GM12872 (cell line): Measurements from ENCODE around the gene NEK6.

Experiments used
- TF ChIP-seq, protein P1 (sequence below): IDR thresholded peaks from 3 replicates; pipeline ENCODE4 v1.5.1; 2011; ENCODE audit warnings: low read depth, mild to moderate bottlenecking, low read length, moderate library complexity; ENCODE audit not compliant: insufficient read depth

Gene NEK6

DNA sequence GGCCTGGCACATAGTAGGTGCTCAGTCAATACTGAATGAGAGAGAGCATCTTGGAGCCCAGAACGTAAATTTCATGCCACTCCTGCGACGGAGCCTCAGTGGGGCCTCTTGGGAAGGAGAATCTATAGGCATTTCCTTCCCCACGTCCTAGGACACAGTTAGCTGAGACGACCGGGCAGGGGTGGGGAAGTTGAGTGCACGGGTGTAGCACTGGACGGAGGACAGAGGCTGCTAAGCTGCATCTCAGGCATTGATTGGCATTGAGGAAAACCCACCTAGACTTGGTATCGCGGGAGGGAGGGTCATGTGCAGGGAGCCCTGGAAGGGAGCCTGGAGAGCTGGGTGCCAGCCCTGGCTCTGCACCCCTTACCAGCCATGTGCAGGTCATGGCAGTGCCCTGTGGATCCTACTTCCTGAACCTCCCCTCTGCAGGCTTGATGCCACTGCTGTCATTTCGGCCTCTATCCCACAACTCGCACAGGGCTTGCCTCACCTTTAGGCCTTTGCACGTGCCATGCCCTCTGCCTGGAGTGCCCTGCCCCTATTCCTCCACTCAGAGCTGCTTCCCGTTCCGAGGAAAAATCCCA, 25.6 kb downstream of the NEK6 start:
- TF ChIP-seq, protein P1, sequence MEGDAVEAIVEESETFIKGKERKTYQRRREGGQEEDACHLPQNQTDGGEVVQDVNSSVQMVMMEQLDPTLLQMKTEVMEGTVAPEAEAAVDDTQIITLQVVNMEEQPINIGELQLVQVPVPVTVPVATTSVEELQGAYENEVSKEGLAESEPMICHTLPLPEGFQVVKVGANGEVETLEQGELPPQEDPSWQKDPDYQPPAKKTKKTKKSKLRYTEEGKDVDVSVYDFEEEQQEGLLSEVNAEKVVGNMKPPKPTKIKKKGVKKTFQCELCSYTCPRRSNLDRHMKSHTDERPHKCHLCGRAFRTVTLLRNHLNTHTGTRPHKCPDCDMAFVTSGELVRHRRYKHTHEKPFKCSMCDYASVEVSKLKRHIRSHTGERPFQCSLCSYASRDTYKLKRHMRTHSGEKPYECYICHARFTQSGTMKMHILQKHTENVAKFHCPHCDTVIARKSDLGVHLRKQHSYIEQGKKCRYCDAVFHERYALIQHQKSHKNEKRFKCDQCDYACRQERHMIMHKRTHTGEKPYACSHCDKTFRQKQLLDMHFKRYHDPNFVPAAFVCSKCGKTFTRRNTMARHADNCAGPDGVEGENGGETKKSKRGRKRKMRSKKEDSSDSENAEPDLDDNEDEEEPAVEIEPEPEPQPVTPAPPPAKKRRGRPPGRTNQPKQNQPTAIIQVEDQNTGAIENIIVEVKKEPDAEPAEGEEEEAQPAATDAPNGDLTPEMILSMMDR: no peak

DNA sequence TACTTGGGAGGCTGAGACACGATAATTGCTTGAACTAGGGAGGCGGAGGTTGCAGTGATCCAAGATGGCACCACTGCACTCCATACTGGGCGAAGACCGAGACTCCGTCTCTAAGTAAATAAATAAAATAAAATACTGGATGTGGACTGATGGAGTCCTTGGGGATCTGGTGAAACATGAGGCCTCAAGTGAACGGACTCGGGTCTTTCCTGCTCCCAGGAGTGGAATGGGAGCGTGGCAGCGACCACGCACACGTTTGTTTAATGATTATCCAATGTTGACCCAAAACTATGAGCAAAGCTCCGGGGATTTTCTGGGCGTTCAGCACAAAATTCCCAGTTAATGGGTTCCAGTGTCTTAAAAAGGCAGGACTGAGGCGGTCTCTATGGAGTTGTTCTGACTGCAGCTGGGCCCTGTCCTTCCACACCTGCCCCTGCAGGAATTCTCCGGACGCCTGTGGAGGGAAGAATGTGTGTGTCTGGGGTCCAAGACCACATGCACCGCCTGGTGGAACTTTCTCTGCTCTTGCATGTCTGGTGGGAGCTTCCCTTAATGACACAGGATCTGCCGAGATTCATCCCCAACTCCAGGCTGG, 26.6 kb downstream of the NEK6 start:
- TF ChIP-seq, protein P1: no peak

DNA sequence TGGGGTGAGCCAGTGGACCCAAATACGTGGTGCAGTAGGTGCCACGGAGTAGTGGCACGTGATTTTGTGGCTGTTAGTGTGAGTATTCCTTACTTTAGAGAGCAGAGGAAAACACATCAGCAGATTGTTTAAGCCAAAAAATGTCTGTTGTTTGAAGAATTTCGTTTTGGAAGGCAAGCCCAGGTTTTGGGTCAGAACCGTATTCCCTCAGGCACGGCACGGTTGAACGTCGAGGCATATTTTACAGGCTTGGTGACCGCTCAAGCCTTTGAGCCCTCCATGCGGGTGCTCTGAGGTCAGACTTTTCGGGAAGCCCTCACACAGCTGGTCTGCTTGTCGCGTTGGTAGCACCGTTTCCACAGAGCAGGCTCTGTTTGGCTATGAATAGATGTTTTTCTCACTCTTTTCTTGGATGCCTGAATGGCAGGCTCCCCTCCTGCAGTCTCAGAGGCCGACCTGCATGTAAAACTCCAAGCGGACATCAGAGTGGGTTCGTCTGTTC, 27.2 kb downstream of the NEK6 start:
- TF ChIP-seq, protein P1: no peak

DNA sequence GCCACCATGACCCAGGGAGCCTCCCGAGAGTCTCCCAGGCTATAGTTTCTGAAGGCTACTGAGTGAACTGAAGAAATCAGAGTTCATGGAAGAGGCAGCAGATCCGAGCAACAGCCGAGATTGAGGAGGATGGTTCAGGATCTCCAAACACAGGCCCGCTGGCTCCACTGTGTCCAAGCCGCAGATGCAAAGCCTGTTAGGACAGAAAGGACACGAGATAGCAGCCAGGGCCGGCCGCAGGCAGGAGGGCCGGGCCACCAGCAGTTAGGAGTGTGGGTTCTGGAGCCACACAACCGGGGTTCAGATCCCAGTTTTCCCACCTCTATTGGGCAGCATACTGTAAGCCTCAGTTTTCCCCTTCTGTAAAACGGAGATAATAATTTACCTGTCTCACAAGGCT, 27.7 kb downstream of the NEK6 start:
- TF ChIP-seq, protein P1: no peak

DNA sequence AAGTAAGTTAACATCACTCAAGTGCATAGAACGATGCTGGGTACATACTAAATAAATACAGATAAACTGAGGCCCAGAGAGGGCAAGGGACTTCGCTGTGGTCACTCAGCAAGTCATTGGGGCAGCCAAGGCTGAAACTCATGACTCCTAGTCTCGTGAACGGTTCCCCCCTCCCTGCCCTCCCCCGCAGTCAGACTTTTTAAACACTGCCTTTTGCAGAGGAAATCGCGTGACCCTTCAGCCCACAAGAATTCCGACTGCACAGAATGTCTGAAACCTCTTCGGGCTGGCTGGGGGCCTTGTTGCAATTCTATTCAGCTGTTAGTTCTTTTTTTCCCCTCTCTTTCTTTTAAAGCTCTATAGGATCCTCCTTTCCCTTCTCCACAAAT, 28.1 kb downstream of the NEK6 start:
- TF ChIP-seq, protein P1: no peak

DNA sequence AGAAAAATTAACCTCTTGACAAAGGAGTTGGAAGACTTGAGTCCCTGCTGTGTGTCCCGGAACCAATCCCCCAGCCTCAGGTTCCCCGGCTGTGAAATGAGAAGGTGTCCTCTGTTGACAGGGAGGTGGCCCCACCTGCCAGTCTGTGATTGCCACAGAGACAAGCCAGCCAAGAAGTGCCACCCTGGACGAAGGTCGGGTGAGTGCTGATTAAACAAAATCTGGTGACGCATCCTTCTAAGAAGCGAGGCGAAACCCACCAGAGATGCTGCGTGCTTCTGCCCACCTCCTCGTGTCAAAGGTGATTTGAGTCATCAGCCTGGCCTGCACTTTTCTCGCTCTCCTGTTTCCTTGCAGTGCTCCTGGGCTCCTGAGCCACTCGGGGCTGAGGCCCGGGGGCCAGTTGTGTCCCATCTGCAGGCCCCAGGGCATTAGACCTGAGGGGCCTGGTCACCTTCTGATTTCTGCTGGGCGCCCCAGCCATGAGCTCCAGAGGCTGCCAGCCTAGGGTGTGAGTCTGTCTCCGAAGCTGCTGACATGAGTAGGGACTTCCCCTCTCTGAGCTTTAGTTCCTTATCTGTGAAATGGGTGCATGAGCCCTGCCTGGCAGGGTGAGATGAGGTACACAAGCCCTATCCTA, 28.7 kb downstream of the NEK6 start:
- TF ChIP-seq, protein P1: no peak

DNA sequence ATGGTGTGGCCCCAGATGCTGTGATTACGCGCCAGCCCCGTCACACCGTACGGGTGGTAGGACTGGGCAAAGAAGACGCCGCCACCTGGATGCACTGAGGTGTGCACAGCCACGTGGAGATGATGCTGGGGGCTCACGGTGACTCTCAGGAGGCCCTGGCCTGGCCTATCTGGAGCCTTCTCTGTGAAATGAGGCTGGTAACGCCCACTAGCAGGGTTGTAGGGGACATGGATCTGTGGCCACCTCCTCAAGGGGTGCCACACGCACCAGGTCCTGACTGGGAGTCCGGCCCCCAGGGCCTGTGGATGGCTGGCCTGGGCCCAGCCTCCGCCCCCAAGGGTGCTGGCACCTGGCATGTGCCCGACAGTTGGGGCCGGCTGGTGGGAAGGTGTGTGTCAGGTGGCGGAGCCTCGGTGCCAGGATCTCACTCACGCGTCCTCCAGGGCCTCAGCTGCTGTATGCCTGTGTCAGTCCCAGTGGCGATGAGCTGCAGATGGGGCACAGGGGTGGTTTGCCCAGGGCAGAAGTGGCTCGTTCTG, 32.4 kb downstream of the NEK6 start:
- TF ChIP-seq, protein P1: peak; percentile 36
